CD4-positive, alpha-beta T cell treated with Interferon gamma for 1 hour (primary cell): ENCODE results near the gene MBD1.
"Not testable (repeated sequence)": the region's sequence is repeated elsewhere in the genome, so short reads cannot be mapped to it uniquely, and the experiment has no call there.

Experiments
- DNase-seq: peaks from one replicate; pipeline ENCODE4 v3.0.0-alpha.2; 2020

Gene MBD1

GRCh38 chr18:50281295-50281971 is at the start of gene MBD1:
Gene MBD1 (minus strand): TSS chr18:50281523. CDS start chr18:50279992, 1,531 bp downstream.
- peak; percentile 99 for DNase-seq

GRCh38 chr18:50330176-50330575 is 48.9 kb upstream of the MBD1 start:
- DNase-seq: no peak

- DNase-seq: no peak
Observed at GRCh38 chr18:50327983-50328382, 46.7 kb upstream of the MBD1 start.

- no peak for DNase-seq
Observed at GRCh38 chr18:50320719-50321118, 39.4 kb upstream of the MBD1 start.

- DNase-seq: no peak
Observed at GRCh38 chr18:50315100-50315871, 34.0 kb upstream of the MBD1 start.

GRCh38 chr18:50313873-50314460 is 32.6 kb upstream of the MBD1 start:
- DNase-seq: no peak

- no peak for DNase-seq
Observed at GRCh38 chr18:50313031-50313607, 31.8 kb upstream of the MBD1 start.

GRCh38 chr18:50312296-50313030 is 31.1 kb upstream of the MBD1 start:
- no peak for DNase-seq

- DNase-seq: no peak
Observed at GRCh38 chr18:50311650-50312049, 30.3 kb upstream of the MBD1 start.

- DNase-seq: no peak
Observed at GRCh38 chr18:50310080-50310479, 28.8 kb upstream of the MBD1 start.

GRCh38 chr18:50308851-50309250 is 27.5 kb upstream of the MBD1 start:
- not testable (repeated sequence) for DNase-seq

- DNase-seq: peak; percentile 91
Observed at GRCh38 chr18:50307738-50308470, 26.6 kb upstream of the MBD1 start.

GRCh38 chr18:50307400-50307737 is 26.0 kb upstream of the MBD1 start:
- no peak for DNase-seq

- no peak for DNase-seq
Observed at GRCh38 chr18:50306944-50307343, 25.6 kb upstream of the MBD1 start.

GRCh38 chr18:50301074-50301473 is 19.8 kb upstream of the MBD1 start:
- no peak for DNase-seq

GRCh38 chr18:50299626-50300388 is 18.5 kb upstream of the MBD1 start:
- DNase-seq: no peak

- no peak for DNase-seq
Observed at GRCh38 chr18:50298443-50299284, 17.3 kb upstream of the MBD1 start.

- peak; percentile 78 for DNase-seq
Observed at GRCh38 chr18:50297621-50298442, 16.5 kb upstream of the MBD1 start.

- no peak for DNase-seq
Observed at GRCh38 chr18:50293039-50293438, 11.7 kb upstream of the MBD1 start.

- DNase-seq: no peak
Observed at GRCh38 chr18:50289108-50289443, 7.8 kb upstream of the MBD1 start.
